Measurements from ENCODE around the gene DDX52.

- TF ChIP-seq TCF12 (IDR thresholded peaks at IDR 0.05; ENCODE audit: low read depth) (no peak), EP300 (IDR thresholded peaks at IDR 0.05; ENCODE audit: borderline replicate concordance) (no peak), CEBPB (IDR thresholded peaks at IDR 0.05) (no peak), CREB1 (IDR thresholded peaks at IDR 0.05; ENCODE audit: low read depth) (no peak), TEAD4 (IDR thresholded peaks at IDR 0.05) (no peak), FOXM1 (IDR thresholded peaks at IDR 0.05; ENCODE audit: borderline replicate concordance, low read depth) (no peak), TAF1 (IDR thresholded peaks at IDR 0.05; ENCODE audit: low read depth) (no peak), RAD21 (IDR thresholded peaks at IDR 0.05; ENCODE audit: low read depth) (no peak), NFIC (IDR thresholded peaks at IDR 0.05) (no peak)
- TF ChIP-seq, protein P1, sequence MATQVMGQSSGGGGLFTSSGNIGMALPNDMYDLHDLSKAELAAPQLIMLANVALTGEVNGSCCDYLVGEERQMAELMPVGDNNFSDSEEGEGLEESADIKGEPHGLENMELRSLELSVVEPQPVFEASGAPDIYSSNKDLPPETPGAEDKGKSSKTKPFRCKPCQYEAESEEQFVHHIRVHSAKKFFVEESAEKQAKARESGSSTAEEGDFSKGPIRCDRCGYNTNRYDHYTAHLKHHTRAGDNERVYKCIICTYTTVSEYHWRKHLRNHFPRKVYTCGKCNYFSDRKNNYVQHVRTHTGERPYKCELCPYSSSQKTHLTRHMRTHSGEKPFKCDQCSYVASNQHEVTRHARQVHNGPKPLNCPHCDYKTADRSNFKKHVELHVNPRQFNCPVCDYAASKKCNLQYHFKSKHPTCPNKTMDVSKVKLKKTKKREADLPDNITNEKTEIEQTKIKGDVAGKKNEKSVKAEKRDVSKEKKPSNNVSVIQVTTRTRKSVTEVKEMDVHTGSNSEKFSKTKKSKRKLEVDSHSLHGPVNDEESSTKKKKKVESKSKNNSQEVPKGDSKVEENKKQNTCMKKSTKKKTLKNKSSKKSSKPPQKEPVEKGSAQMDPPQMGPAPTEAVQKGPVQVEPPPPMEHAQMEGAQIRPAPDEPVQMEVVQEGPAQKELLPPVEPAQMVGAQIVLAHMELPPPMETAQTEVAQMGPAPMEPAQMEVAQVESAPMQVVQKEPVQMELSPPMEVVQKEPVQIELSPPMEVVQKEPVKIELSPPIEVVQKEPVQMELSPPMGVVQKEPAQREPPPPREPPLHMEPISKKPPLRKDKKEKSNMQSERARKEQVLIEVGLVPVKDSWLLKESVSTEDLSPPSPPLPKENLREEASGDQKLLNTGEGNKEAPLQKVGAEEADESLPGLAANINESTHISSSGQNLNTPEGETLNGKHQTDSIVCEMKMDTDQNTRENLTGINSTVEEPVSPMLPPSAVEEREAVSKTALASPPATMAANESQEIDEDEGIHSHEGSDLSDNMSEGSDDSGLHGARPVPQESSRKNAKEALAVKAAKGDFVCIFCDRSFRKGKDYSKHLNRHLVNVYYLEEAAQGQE (IDR thresholded peaks at IDR 0.05; ENCODE audit: low read depth): no peak
- TF ChIP-seq, protein P2, sequence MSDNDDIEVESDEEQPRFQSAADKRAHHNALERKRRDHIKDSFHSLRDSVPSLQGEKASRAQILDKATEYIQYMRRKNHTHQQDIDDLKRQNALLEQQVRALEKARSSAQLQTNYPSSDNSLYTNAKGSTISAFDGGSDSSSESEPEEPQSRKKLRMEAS (IDR thresholded peaks at IDR 0.05): no peak
These were observed 45.1 kb downstream of the DDX52 start for GRCh38 chr17:37598145-37598544.

Measured in Ishikawa (cell line).